ENCODE data around the gene UMOD.

UMOD gene

GRCh38 chr16:20352615-20353014 lies at the start of gene UMOD:
Gene UMOD (minus strand): TSS chr16:20352715. CDS start chr16:20350737, 1,978 bp downstream.
- DNase-seq, result no peak

- no peak for DNase-seq
These were observed 49.0 kb upstream of the UMOD start for GRCh38 chr16:20401475-20402016.

- DNase-seq, result no peak
These were observed 48.6 kb upstream of the UMOD start for GRCh38 chr16:20401066-20401465.

- DNase-seq, result no peak
These were observed 46.7 kb upstream of the UMOD start for GRCh38 chr16:20399185-20399584.

GRCh38 chr16:20398603-20399002 lies 46.1 kb upstream of the UMOD start:
- DNase-seq, result no peak

- no peak for DNase-seq
These were observed 45.1 kb upstream of the UMOD start for GRCh38 chr16:20397468-20398074.

- DNase-seq, result no peak
These were observed 44.4 kb upstream of the UMOD start for GRCh38 chr16:20396846-20397467.

- no peak for DNase-seq
These were observed 43.4 kb upstream of the UMOD start for GRCh38 chr16:20395946-20396345.

- DNase-seq, result no peak
These were observed 41.5 kb upstream of the UMOD start for GRCh38 chr16:20393801-20394577.

- no peak for DNase-seq
These were observed 38.5 kb upstream of the UMOD start for GRCh38 chr16:20391045-20391444.

- no peak for DNase-seq
These were observed 36.3 kb upstream of the UMOD start for GRCh38 chr16:20388854-20389253.

- DNase-seq, result no peak
These were observed 35.5 kb upstream of the UMOD start for GRCh38 chr16:20387978-20388377.

GRCh38 chr16:20385844-20386832 lies 33.6 kb upstream of the UMOD start:
- DNase-seq, result no peak

- DNase-seq, result peak; percentile 44
These were observed 30.9 kb upstream of the UMOD start for GRCh38 chr16:20383106-20384029.

GRCh38 chr16:20382202-20382948 lies 29.9 kb upstream of the UMOD start:
- DNase-seq, result no peak

GRCh38 chr16:20380782-20381181 lies 28.3 kb upstream of the UMOD start:
- DNase-seq, result no peak

- DNase-seq, result no peak
These were observed 24.7 kb upstream of the UMOD start for GRCh38 chr16:20377181-20377580.

GRCh38 chr16:20372701-20373100 lies 20.2 kb upstream of the UMOD start:
- no peak for DNase-seq

GRCh38 chr16:20369452-20370054 lies 17.0 kb upstream of the UMOD start:
- DNase-seq, result no peak

GRCh38 chr16:20364051-20364450 lies 11.5 kb upstream of the UMOD start:
- DNase-seq, result no peak
